DMS79 treated with DMSO at 0.1 percent for 48 hours (cell line): ENCODE data around the gene LRMDA.
"Not testable (repeated sequence)": the region's sequence is repeated elsewhere in the genome, so short reads cannot be mapped to it uniquely, and the experiment has no call there.

Source experiments
- DNase-seq: peaks from one replicate; lab custom pipeline; 2025; lab: John Stamatoyannopoulos, UW

Gene LRMDA

GRCh38 chr10:75508239-75508813, 76.9 kb downstream of the LRMDA start:
- no peak for DNase-seq

GRCh38 chr10:75508814-75509306, 77.4 kb downstream of the LRMDA start:
- DNase-seq, result no peak

GRCh38 chr10:75509706-75510105, 78.3 kb downstream of the LRMDA start:
- no peak for DNase-seq

- no peak for DNase-seq
Observed at GRCh38 chr10:75511011-75511410, 79.6 kb downstream of the LRMDA start.

- peak; percentile 33 for DNase-seq
Observed at GRCh38 chr10:75512203-75512933, 80.9 kb downstream of the LRMDA start.

- no peak for DNase-seq
Observed at GRCh38 chr10:75513292-75513885, 82.0 kb downstream of the LRMDA start.

GRCh38 chr10:75514830-75515229, 83.4 kb downstream of the LRMDA start:
- DNase-seq, result no peak

GRCh38 chr10:75516154-75516553, 84.7 kb downstream of the LRMDA start:
- not testable (repeated sequence) for DNase-seq

GRCh38 chr10:75519213-75519612, 87.8 kb downstream of the LRMDA start:
- DNase-seq, result not testable (repeated sequence)

- DNase-seq, result not testable (repeated sequence)
Observed at GRCh38 chr10:75521194-75521829, 89.9 kb downstream of the LRMDA start.

- DNase-seq, result peak; percentile 69
Observed at GRCh38 chr10:75525067-75525466, 93.6 kb downstream of the LRMDA start.

- no peak for DNase-seq
Observed at GRCh38 chr10:75525646-75526045, 94.2 kb downstream of the LRMDA start.

GRCh38 chr10:75527542-75527941, 96.1 kb downstream of the LRMDA start:
- no peak for DNase-seq

- DNase-seq, result no peak
Observed at GRCh38 chr10:75528392-75528791, 97.0 kb downstream of the LRMDA start.

GRCh38 chr10:75530299-75530698, 98.9 kb downstream of the LRMDA start:
- DNase-seq, result no peak

GRCh38 chr10:75531571-75532031, 100.2 kb downstream of the LRMDA start:
- DNase-seq, result no peak

- DNase-seq, result no peak
Observed at GRCh38 chr10:75532253-75532924, 101.0 kb downstream of the LRMDA start.

GRCh38 chr10:75538144-75538543, 106.7 kb downstream of the LRMDA start:
- DNase-seq, result no peak

- no peak for DNase-seq
Observed at GRCh38 chr10:75538765-75539164, 107.3 kb downstream of the LRMDA start.

GRCh38 chr10:75540357-75540966, 109.0 kb downstream of the LRMDA start:
- DNase-seq, result no peak

- DNase-seq, result no peak
Observed at GRCh38 chr10:75540981-75541380, 109.6 kb downstream of the LRMDA start.

- DNase-seq, result no peak
Observed at GRCh38 chr10:75541411-75541810, 110.0 kb downstream of the LRMDA start.
